C4-2B (cell line): ENCODE measurements around the gene HOXC10.

ENCODE experiments used
- ZFX ChIP-seq: fragments of 450-650 bp; IDR thresholded peaks from 2 replicates; pipeline ENCODE4 v1.6.1; 2017
- TF ChIP-seq, protein P1 (sequence below): fragments of 450-650 bp; conservative IDR thresholded peaks from 2 replicates; pipeline ENCODE4 v1.5.1; 2017; ENCODE audit warnings: mild to moderate bottlenecking

DNA sequence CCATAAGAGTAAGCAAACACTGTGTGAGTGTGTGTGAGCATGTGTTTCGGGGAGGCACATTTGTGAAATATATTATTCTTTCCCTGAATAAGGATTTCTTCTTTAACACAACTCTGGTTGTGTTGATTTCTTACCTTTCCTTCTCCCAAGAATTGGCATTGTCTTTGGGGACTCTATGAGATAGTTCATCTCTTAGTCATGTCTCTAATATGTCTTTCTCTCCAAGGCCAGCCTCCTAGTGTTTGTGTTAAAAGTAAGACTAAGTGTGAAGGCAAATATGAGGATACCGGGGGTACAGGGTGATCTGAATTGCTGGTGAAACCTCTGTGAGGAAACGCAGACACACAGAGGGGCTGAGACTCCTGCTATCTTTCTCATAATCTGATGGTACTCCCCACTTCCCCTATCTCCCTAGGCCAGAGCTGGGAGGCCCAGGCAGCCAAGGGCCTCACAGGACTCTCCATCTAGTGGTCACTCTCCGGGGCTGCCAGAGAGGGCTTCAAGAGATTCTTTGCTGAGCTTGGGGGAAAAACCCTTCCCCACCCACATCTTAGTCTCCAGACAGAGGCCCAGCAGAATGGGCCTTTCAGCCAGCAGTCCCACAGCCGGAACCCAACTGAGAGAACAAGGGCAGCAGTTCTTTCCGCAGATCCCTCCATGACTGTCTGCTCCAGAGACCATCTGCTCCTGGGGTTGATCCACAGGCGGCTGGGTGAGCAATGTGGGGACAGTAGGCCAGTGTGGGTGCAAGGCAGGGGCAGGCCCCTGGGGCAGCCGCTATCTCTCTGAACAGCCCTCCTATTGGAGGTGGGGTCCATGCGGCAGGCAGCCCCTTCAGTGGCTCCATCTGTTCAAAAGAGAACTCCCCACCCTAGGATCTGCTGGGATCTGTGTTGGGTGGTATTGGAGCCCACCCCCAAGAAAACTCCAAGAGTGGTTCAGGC, 36.0 kb upstream of the HOXC10 start:
- TF ChIP-seq, protein P1, sequence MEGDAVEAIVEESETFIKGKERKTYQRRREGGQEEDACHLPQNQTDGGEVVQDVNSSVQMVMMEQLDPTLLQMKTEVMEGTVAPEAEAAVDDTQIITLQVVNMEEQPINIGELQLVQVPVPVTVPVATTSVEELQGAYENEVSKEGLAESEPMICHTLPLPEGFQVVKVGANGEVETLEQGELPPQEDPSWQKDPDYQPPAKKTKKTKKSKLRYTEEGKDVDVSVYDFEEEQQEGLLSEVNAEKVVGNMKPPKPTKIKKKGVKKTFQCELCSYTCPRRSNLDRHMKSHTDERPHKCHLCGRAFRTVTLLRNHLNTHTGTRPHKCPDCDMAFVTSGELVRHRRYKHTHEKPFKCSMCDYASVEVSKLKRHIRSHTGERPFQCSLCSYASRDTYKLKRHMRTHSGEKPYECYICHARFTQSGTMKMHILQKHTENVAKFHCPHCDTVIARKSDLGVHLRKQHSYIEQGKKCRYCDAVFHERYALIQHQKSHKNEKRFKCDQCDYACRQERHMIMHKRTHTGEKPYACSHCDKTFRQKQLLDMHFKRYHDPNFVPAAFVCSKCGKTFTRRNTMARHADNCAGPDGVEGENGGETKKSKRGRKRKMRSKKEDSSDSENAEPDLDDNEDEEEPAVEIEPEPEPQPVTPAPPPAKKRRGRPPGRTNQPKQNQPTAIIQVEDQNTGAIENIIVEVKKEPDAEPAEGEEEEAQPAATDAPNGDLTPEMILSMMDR: no peak
- TF ChIP-seq ZFX: no peak
